HG03354 (cell line): Measurements from ENCODE around the gene PNCK.

Experiments used
- ATAC-seq: cut with Tn5 transposase; IDR thresholded peaks from one replicate; pipeline ENCODE4 v1.9.1; 2021; ENCODE audit warnings: mild to moderate bottlenecking; ENCODE audit not compliant: unreplicated experiment, poor library complexity, severe bottlenecking

PNCK gene

GRCh38 chrX:153645151-153645550, 28.5 kb downstream of the PNCK start:
- no peak for ATAC-seq

DNA sequence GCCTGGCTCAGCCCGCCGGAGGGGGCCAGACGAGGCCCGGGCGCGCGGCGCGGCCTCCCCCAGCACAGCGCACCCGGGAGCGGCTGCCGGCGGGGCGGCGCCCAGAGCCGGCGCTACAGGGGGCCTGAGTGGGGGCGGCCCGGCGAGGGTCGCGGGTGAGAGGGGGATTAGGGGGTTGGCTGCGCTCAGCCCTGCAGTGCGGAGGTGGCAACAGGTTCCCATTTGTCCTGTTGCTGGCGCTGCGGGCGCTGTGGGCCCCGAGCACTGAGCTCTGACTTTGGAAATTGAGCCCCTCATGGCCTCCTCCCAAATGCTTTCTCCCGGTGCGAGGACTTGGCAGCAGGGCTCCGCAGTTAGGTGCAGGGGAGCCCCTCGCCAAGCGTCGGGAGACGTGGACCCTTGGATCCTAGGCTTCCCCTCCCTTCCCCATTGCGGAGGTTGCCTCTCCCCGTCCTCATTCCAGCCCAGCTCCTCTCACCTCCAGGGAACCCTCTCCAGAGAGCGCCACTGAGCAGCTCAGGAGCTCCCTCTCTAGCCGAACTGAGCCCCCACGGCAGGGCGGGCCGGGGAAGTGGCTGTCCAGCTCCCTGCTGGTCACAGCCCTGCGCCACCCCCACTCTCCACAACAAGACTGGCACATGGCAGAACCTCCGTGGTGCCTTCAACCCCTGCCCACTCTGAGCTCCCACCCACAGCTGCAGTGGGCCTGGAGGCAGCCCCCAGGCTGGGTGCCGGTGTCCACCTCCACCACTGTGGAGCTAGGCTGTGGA, 29.1 kb downstream of the PNCK start:
- no peak for ATAC-seq

- ATAC-seq: no peak
Observed at GRCh38 chrX:153643431-153644351, 29.9 kb downstream of the PNCK start.

GRCh38 chrX:153642655-153643430, 30.8 kb downstream of the PNCK start:
- ATAC-seq: no peak

DNA sequence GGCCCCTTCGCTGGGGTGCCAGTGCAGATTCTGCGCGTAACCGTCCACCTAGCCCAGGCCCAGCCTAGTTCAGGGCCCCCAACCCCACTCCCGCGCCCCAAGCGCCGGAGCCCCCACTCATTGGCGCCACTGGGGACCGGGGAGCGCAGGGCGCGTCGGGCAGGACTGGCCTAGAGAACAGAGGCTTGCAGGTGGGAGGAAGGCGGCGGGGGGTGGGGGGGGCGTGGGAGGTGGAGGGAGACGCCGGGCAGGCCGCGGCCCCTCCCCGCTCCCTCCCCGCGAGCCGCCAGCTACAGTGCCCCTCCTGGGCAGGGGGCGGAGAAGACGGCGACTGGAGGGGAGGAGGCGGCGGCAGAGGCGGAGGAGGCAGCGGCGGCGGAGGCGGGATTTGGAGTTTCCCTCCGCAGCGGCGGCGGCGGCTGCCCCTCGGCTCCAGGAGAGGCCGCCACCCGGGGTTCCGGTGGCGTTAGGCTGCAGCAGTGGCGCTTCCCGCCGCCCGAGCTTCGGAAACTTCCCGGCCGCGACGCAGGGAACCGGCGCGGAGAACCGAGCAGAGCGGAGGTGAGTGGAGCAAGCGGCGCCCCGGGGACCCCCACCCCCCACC, 31.5 kb downstream of the PNCK start:
- ATAC-seq: no peak

GRCh38 chrX:153641627-153642026, 32.0 kb downstream of the PNCK start:
- no peak for ATAC-seq

DNA sequence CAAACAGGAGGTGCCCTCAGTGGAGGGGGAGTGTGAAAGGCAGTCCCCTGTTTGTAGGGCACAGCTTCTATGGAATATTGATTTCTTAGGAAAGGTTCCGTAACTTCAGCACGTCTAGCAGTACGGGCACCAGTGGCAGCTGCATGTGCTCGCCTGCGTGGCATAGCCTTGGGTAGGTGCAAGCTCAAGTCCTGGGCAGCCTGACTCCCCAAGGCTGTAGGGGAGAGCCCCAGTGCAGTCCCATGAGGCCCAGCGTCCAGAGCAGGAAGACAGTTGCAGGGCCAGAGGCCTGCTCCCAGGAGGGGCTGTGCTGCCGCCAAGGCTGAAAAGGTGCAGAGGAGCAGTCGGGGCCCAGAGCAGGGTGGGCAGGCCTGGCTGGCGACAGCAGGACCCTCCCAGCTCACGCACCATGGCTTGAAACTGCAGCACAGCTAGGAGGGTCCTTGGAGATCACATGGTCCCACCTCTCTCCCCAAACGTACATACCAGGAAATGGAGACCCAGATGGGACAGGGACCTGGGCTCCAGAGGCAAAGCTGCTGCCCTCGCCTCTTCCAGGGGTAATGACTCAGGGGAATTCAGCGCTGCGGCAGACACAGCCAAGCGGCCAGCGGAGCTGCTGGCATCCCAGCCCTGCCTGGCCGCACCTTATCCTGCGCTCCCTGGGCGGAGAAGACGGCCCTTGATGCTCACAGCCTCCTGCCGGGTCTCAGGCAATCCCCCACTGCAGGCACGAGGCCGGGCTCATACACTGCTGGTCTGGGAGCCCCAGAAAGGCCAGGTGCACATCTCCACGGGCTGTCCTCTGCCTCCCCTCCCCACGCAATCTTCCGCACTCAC, 32.7 kb downstream of the PNCK start:
- ATAC-seq: no peak

- ATAC-seq: no peak
Observed at GRCh38 chrX:153640045-153640686, 33.4 kb downstream of the PNCK start.

- no peak for ATAC-seq
Observed at GRCh38 chrX:153639177-153640044, 34.2 kb downstream of the PNCK start.

- ATAC-seq: no peak
Observed at GRCh38 chrX:153638436-153639176, 35.0 kb downstream of the PNCK start.

DNA sequence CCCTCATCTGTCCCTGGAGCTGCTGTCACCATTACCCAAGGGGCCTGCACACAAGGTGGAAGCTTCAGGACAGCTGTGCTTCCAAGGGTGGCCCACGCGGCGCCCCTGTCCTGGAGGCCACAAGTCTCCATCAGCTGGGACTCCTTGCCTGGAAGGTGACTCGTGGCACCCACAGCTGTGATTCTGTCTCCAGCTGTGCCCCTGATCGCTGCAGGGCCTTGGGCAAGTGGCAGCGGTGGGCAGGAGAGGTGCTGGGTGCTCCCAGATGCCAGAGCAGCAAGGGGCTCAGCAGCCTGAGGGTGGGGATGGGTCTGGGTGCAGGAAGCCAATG, 35.6 kb downstream of the PNCK start:
- no peak for ATAC-seq

DNA sequence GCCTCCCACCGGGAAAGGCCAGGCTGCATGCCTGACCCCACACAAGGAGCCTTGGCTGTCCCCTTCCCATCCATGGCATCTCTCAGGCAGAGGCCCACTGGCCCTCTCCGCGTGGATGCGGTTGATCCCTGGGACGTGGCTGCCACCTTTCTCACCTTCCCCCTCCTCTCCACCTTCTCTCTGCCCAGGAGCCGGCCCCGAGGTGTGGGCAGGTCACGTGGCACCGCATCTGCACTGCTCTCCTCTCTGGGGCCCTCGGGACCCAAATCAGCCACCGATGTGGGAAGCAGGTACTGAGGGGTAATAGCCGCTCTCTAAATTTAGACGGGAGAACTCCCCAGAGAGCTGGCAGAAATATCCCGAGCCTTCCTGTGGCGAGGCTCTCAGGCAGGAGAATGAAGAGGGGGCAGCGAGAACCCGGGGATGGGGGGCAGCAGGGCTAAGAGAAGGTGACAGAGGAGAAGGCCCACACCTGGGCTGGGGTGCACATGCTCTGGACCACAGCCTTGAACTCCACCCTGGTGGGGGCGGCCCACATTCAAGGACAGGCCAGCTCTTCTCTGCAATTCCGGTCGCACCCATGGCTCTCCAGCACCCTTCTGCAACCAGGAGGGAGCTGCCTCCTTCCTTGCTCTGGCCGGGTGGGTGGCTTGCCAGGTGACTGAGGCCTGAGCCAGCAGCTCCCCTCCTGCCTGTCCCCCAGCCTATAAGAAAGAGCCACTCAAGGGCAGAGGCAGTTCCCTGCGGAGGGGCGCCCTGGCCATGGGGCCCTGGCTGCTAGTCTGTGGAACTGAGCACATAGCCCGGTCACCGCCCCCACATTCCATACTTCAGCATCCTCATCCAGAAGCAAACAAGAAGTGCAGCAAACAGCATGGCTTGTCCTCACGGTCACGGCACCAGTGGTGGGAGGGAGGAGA, 36.2 kb downstream of the PNCK start:
- no peak for ATAC-seq

DNA sequence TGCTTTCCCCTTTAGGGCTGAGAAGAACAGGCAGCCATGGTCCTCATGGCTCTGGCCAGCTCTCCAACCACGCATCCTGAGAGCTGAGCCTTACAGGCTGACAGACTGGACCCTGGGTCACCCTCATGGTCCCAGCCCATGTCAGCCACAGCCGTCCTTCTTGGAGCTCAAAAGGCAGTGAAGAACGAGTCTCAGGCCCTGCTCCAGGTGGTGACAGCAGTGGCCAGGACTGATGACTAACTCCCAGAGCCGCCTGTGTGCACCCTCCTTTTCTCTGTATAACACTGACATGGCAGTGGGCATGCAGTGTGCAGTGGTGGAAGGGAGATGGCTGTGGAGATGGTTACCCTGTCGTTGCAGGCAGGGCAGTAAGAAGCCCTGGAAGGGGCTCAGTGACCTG, 36.9 kb downstream of the PNCK start:
- ATAC-seq: no peak

DNA sequence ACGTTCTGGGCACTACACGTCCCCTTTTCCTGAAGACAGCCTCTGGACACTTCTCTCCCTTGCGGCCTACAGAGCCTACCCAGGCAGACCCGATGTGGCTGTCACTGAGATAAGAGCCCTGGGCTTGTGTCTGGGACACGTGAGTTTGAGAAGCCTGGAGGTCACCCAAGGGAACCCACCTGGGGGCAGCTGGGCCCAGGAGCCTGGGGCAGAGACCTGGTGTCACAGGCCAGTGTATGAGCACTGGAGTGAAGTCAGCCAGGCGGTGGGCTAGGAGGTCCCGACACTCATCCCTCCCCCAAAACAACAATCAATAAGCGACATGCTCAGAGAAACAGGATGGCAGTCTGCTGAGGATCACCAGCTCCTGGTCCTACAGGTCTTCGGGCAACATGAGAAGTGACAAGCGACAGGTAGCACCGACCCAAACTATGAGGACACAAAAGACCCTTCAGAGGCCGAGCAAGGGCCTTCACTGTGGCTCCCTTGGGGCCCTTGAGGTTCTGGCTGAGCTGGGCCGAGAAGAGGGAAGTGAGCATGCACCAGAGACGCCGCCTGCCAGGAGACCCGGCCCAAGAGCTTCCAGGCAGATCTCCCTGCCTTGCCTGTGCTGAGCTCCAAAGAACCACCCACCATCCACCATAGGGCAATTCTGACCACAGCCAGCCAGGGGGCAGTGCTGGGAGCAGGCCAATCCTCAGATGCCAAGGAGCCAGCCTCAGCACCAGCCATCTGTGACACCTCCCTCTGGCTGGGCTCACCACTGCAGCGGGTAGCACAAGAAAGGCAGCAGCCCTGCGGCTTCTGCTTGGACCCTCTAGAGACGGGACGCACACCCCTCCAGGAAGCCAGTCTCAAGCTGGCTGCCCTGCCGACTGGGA, 37.6 kb downstream of the PNCK start:
- no peak for ATAC-seq

GRCh38 chrX:153635388-153635787, 38.2 kb downstream of the PNCK start:
- no peak for ATAC-seq
